ENCODE results near the gene GATAD2A.

Gene GATAD2A

DNA sequence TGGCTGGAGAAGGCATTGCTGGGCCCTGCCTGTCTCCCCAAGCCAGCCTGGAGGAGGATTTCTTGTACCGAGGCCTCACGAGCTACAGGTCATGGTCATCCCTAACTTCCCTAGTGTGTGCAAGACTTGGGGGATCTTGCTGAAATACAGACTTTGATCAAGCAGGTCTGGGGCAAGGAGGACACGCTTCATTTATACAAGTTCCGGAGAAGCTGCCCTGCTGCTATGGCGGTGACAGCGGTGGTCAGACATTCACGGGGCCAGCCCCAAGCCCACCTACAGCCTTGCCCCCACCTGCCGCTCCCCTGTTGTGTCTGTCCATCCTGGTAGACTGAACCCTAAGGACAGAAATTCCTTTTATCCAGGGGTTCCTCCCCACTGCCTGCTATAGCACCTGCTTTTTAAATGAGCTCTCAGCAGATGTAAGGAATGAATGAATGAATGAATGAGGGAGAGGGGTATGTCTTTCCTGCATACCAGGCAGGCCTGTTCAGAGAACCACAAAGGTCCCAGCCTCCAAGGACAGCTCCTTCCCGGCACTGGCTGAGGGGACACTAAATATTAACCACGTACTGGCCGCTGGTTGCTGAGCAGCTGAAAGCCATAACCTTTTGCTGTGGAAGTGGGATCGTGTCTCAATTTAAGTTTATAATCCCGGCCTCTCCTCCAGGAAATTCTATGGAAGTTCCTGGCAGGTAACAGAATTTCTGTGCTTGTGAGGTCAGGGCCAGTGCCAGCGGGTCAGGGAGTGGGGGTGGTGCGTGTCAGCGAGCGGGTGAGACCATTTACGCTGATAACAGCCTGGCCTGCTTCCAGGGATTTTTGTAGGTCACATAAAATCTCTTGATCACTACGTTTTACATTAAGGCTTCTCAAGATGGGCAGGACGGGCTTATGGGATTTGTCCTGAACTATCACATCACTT is 82.7 kb downstream of the GATAD2A start:
- DNase-seq (ENCODE audit: low read depth in 2 of 2) = no peak

DNA sequence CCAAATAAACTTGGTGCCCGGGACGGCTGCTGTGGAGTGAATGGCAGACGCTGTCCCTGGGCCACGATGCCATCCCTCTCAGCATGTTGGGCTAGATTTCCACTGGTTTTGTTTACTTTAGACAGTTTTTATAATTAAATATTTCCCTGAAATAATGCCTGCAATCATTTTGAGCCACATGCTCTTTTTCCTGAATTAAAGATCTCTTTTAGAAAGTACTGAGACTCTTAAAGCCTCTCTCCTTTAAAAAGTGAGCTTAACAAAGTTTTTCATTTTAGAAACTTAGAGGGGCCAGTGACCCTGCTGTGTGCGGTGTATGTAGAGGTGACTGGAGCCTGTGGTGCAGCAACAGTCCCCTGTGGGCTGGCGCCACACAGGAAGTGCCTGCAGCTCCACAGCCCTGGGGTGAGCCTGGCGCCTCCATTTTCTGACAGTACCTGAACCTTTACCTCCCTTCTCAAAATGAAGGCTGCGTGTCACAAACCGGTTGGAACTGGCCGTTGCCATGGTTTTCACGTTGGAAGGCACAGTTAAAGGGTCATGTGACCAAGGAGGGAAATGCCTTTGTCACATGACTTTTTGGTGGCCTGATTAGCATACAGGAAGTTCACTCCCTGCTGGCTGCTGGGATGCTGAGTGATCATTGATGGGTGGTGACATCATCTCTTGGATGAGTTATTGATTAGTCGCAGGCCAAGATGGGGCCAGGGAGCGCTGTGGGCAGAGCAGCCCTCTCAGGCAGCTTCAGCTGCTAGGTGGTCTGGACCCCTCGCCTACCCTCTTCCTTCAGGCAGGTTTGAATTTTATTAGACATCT is 83.6 kb downstream of the GATAD2A start:
- peak; percentile 74 to 77 for DNase-seq (ENCODE audit: low read depth in 2 of 2)

GRCh38 chr19:19489804-19490204 is 84.3 kb downstream of the GATAD2A start:
- no peak for DNase-seq (ENCODE audit: low read depth in 2 of 2)

GRCh38 chr19:19490214-19490968 is 84.9 kb downstream of the GATAD2A start:
- DNase-seq (ENCODE audit: low read depth in 2 of 2) = peak; percentile 42 to 52

- no peak for DNase-seq (ENCODE audit: low read depth in 2 of 2)
These were observed 86.0 kb downstream of the GATAD2A start for GRCh38 chr19:19491321-19492025.

DNA sequence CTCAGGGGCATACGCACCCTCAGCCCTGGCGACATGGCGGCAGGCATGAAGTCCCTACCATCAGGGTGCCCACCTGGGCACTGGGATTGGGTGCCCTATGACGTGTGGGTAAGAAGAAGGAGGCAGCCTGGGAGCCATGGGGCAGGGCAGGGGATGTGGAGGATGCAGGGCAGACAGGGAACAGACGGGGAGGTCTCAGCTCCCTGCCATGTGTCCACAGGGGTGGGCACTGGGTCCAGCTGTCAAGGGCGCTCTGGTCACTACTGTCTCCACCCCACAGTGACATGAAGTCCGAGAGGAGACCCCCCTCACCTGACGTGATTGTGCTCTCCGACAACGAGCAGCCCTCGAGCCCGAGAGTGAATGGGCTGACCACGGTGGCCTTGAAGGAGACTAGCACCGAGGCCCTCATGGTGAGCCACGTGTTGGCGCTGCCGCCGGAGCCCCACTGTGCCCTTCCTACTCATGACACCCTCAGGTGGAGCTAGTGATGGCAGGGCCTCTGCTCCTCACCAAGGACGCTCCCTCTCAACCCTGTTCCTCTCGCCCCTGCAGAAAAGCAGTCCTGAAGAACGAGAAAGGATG is 86.6 kb downstream of the GATAD2A start:
- DNase-seq (ENCODE audit: low read depth in 2 of 2) = no peak

GRCh38 chr19:19493841-19494546 is 88.5 kb downstream of the GATAD2A start:
- DNase-seq (ENCODE audit: low read depth in 2 of 2) = no peak

DNA sequence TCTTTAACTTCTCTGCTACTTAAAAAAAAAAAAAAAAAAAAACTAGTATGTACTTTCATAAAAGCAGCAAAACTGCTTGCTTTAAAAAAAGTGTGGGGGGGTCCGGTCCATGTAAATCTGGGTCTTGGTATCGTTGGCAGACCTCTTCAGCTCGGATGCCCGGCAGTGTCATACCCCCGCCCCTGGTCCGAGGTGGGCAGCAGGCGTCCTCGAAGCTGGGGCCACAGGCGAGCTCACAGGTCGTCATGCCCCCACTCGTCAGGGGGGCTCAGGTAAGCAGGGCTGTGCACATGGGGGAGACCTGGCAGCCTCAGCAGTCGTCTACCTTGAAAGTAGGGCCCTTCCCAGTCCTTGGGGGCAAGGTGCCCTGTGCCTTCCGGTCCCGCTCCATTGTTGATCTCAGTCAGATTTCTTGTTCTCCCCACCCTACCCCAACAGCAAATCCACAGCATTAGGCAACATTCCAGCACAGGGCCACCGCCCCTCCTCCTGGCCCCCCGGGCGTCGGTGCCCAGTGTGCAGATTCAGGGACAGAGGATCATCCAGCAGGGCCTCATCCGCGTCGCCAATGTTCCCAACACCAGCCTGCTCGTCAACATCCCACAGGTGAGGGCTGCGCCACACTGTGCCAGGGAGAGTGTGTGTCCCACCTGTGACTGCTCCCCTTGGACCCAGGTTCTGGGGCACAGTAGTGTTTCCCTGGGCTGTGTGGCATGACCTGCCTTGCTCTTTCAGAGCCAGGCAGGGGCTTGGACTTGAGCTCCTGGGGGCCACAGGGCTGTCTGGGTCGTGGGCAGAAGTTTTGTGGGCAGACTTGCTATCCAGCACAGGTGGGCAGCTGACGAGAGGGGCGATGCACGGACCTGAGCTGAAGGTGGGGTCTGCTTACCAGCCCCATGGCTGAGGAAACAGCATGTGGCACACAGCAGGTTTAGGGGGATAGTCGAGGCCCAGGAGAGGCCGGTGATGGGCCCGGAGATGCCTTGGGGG is 90.4 kb downstream of the GATAD2A start:
- no peak for DNase-seq (ENCODE audit: low read depth in 2 of 2)

- no peak for DNase-seq (ENCODE audit: low read depth in 2 of 2)
These were observed 92.9 kb downstream of the GATAD2A start for GRCh38 chr19:19498255-19498991.

- DNase-seq (ENCODE audit: low read depth in 2 of 2) = no peak
These were observed 94.0 kb downstream of the GATAD2A start for GRCh38 chr19:19499272-19499995.

- no peak for DNase-seq (ENCODE audit: low read depth in 2 of 2)
These were observed 95.6 kb downstream of the GATAD2A start for GRCh38 chr19:19500975-19501644.

GRCh38 chr19:19501798-19502197 is 96.3 kb downstream of the GATAD2A start:
- no peak for DNase-seq (ENCODE audit: low read depth in 2 of 2)

GRCh38 chr19:19502281-19502680 is 96.8 kb downstream of the GATAD2A start:
- no peak for DNase-seq (ENCODE audit: low read depth in 2 of 2)

GRCh38 chr19:19502808-19503602 is 97.5 kb downstream of the GATAD2A start:
- DNase-seq (ENCODE audit: low read depth in 2 of 2) = no peak

DNA sequence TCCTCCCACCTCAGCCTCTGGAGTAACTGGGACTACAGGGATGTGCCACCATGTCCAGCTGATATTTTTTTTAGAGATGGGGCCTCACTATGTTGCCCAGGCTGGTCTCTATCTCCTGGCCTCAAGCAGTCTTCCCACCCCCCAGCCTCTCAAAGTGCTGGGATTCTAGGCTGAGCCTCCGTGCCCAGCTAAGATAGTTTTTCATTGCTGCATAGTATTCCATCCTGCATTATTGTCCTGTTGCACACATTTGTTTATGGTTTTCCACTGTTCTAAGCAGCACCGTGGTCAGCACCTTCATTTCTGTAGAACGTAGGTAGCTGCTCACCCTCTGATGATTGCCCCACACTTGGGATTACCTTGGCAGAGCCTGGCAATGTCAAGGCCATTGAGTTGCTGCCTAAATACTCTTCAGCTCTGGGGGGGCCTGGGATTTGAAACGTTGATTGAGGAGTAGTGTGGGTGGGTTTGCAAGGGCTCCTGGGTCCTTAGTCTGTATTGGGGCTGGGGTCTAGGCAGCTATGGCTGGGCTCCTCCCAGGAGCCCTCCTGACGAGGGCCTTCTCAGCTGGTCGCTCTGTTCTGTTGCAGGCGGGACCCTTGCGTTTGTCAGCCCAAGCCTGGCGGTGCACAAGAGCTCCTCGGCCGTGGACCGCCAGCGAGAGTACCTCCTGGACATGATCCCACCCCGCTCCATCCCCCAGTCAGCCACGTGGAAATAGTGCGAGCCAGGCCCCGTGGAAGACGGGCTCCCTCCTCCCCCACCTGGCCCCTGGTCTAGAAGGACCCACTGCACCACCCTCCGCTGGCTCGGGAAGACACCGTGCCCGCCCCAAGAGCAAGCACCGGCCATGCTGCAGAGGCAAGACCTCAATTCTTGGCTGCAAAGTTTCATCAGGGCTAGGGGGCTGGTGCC is 99.5 kb downstream of the GATAD2A start:
- no peak for DNase-seq (ENCODE audit: low read depth in 2 of 2)
